Lung (tissue), 12 donors: Measurements from ENCODE around the gene HIPK2. TPM values are rescaled to one million over a fixed set of nuclear protein-coding genes. Genes with fewer than 3 reads are reported as not detected.

Experiments
- ATAC-seq: fragments of 200-7000 bp; cut with Tn5 transposase; one replicate; pipeline ENCODE4 v1.9.1; 2020; ENCODE audit warnings: moderate number of reproducible peaks; ENCODE audit not compliant: insufficient read depth, low FRiP score
- DNase-seq, 3 donors: peaks; one replicate each; pipeline ENCODE4 v3.0.0-alpha.2; 2013 to 2017
- H3K27ac ChIP-seq, 2 donors: one replicate each; pipeline ENCODE4 v1.5.1; 2013; ENCODE audit warnings: mild to moderate bottlenecking in 2 of 2, moderate library complexity in 2 of 2, control low read depth in 1 of 2, inconsistent platforms in 1 of 2, low read depth in 1 of 2, low read length in 1 of 2
- H3K27me3 ChIP-seq, 3 donors: one replicate each; pipeline ENCODE4 v1.5.1; 2013; ENCODE audit warnings: low read length in 2 of 3; ENCODE audit not compliant: control insufficient read depth in 3 of 3, insufficient read depth in 3 of 3
- H3K36me3 ChIP-seq, 4 donors: one replicate each; pipeline ENCODE4 v1.5.1; 2013; ENCODE audit warnings: low read length in 4 of 4, mild to moderate bottlenecking in 1 of 4, moderate library complexity in 1 of 4; ENCODE audit not compliant: control insufficient read depth in 4 of 4, insufficient read depth in 4 of 4
- H3K4me1 ChIP-seq, 5 donors: one replicate each; pipeline ENCODE4 v1.5.1; 2013; ENCODE audit warnings: low read length in 5 of 5, mild to moderate bottlenecking in 2 of 5, moderate library complexity in 1 of 5; ENCODE audit not compliant: control insufficient read depth in 5 of 5, insufficient read depth in 5 of 5
- H3K4me3 ChIP-seq: one replicate; pipeline ENCODE4 v1.5.1; 2013; ENCODE audit warnings: mild to moderate bottlenecking, control low read depth, moderate library complexity
- H3K9ac ChIP-seq, 2 donors: one replicate each; pipeline ENCODE4 v1.5.1; 2013; ENCODE audit warnings: low read length in 2 of 2, control low read depth in 1 of 2; ENCODE audit not compliant: insufficient read depth in 1 of 2
- H3K9me3 ChIP-seq, 4 donors: one replicate each; pipeline ENCODE4 v1.5.1; 2013; ENCODE audit warnings: low read length in 3 of 4, mild to moderate bottlenecking in 1 of 4, moderate library complexity in 1 of 4; ENCODE audit not compliant: control insufficient read depth in 4 of 4, insufficient read depth in 3 of 4
- WGBS, 2 donors: extraction: QIAGEN DNeasy Blood & Tissue Kit; methylation state at CpG; one replicate each; pipeline ENCODE4 v1.1.7; 2013; 5-methylcytosine and 5-hydroxymethylcytosine counted together
- polyA plus RNA-seq, 2 donors: library from polyadenylated mRNA; stranded (reverse); fragments of 200-250 nt; gene quantifications; one replicate each; pipeline ENCODE4 v1.2.1, GENCODE V29; 2013
- total RNA-seq, 2 donors: library from RNA; depleted of rRNA in 1 of 2; stranded (reverse); fragments of >200 nt in 1 of 2; gene quantifications; one replicate each; pipeline ENCODE4 v1.2.1, GENCODE V29; 2014 to 2021
- TF ChIP-seq, protein P1 (sequence below): IDR thresholded peaks from 2 replicates; pipeline ENCODE4 v1.5.1; 2012; ENCODE audit warnings: mild to moderate bottlenecking; ENCODE audit errors: control extremely low read depth, extremely low read depth
- donor health status: control.
- donor health status: control.
- donor health status: Bipolar disorder and iron deficiency.
- donor health status: healthy.
- donor health status: DM: yes; HTN: yes; CAD: no.

HIPK2 gene
- total and polyA plus RNA-seq, 4 donors, result 8.7 to 65.1 (median 18.3) TPM

- TF ChIP-seq, protein P1, sequence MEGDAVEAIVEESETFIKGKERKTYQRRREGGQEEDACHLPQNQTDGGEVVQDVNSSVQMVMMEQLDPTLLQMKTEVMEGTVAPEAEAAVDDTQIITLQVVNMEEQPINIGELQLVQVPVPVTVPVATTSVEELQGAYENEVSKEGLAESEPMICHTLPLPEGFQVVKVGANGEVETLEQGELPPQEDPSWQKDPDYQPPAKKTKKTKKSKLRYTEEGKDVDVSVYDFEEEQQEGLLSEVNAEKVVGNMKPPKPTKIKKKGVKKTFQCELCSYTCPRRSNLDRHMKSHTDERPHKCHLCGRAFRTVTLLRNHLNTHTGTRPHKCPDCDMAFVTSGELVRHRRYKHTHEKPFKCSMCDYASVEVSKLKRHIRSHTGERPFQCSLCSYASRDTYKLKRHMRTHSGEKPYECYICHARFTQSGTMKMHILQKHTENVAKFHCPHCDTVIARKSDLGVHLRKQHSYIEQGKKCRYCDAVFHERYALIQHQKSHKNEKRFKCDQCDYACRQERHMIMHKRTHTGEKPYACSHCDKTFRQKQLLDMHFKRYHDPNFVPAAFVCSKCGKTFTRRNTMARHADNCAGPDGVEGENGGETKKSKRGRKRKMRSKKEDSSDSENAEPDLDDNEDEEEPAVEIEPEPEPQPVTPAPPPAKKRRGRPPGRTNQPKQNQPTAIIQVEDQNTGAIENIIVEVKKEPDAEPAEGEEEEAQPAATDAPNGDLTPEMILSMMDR, result no peak
- no peak overlapping the region for H3K9ac ChIP-seq
- H3K9me3 ChIP-seq, result peaks cover 0 to 2% (median under 1%) of the 10 kb centered on the region in 4 donors
- no peaks in the 10 kb centered on the region for H3K27me3 ChIP-seq
- 94 to 100% methylated on average over 1 of the region's 1 CpG for WGBS, 2 donors
- DNase-seq (no peak), ATAC-seq (no peak)
- H3K36me3 ChIP-seq, result no peaks in the 10 kb centered on the region
- no peaks in the 10 kb centered on the region for H3K4me1 ChIP-seq
- no peak overlapping the region for H3K27ac ChIP-seq
- H3K4me3 ChIP-seq, result no peak overlapping the region
Measured at GRCh38 chr7:139804571-139804970, 26.8 kb upstream of the HIPK2 start.

DNA sequence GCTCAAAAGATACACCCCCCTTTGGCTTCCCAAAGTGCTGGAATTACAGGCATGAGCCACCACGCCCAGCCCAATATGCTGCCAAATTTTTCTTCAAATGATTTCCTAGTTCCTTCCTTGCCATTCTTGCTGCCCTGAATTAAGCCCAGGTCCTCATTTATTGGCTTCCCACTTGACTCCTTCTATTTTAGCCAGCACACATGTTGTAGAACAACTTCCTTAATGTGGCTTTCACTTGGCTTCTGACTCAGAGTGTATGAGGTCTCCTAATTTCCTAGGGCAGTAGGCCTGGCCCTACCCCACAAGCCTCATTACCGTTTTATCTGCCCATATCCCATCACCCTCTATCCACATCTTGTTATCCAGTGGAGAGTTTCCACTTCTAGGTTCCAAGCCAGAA, 21.8 kb upstream of the HIPK2 start:
- no peak overlapping the region for H3K4me3 ChIP-seq
- peaks cover 0 to 4% (median 0%) of the 10 kb centered on the region in 5 donors for H3K4me1 ChIP-seq
- H3K9me3 ChIP-seq, result peaks cover 0 to 2% (median under 1%) of the 10 kb centered on the region in 4 donors
- no peaks in the 10 kb centered on the region for H3K36me3 ChIP-seq
- no peaks in the 10 kb centered on the region for H3K27me3 ChIP-seq
- H3K9ac ChIP-seq, result no peak overlapping the region
- TF ChIP-seq, protein P1, result no peak
- ATAC-seq (peak; percentile 41), DNase-seq (no peak)
- WGBS, 2 donors, result 22 to 41% methylated on average over 2 of the region's 2 CpGs
- no peak overlapping the region for H3K27ac ChIP-seq

DNA sequence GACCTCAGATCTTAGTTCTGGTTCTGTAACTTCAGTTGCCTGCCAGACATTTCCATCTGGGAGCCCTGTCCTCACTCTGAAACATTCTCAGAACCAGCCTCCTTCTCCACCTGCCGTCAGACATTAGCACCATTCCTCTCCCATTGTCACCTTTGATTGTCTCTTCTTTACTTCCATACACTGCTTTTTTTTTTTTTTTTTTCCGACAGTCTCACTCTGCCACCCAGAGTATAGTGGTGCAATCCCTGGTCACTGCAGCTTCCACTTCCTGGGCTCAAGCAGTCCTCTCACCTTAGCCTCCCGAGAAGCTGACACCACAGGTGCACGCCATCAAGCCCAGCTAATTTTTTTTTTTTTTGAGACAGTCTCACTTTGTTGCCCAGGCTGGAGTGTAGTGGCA, 21.1 kb upstream of the HIPK2 start:
- Histone ChIP-seq H3K27ac (no peak overlapping the region), H3K27me3 (no peaks in the 10 kb centered on the region), H3K9me3 (peaks cover 0 to 2% (median under 1%) of the 10 kb centered on the region in 4 donors), H3K4me3 (no peak overlapping the region), H3K4me1 (peaks cover 0 to 4% (median 0%) of the 10 kb centered on the region in 5 donors), H3K36me3 (no peaks in the 10 kb centered on the region), H3K9ac (no peak overlapping the region)
- TF ChIP-seq, protein P1, result no peak
- ATAC-seq (no peak), DNase-seq (no peak)
- WGBS, 2 donors, result 64 to 83% methylated on average over 3 to 4 of the region's 4 CpGs

GRCh38 chr7:139798221-139798620, 20.4 kb upstream of the HIPK2 start:
- H3K9ac ChIP-seq, result no peak overlapping the region
- H3K4me1 ChIP-seq, result peaks cover 0 to 4% (median 0%) of the 10 kb centered on the region in 5 donors
- ATAC-seq (no peak), DNase-seq (no peak)
- H3K36me3 ChIP-seq, result no peaks in the 10 kb centered on the region
- H3K27ac ChIP-seq, result no peak overlapping the region
- H3K27me3 ChIP-seq, result no peaks in the 10 kb centered on the region
- TF ChIP-seq, protein P1, result no peak
- 56 to 59% methylated on average over 10 of the region's 10 CpGs for WGBS, 2 donors
- no peaks in the 10 kb centered on the region for H3K9me3 ChIP-seq
- H3K4me3 ChIP-seq, result no peak overlapping the region
